C4-2B (cell line): ENCODE results near the gene TNFAIP2.

Experiments
- H3K27ac ChIP-seq: fragments of 450-650 bp; 2 replicates; pipeline ENCODE4 v1.5.1; 2017
- CTCF ChIP-seq: fragments of 450-650 bp; conservative IDR thresholded peaks from 2 replicates; pipeline ENCODE4 v1.5.1; 2017; ENCODE audit warnings: mild to moderate bottlenecking
- ZFX ChIP-seq: fragments of 450-650 bp; IDR thresholded peaks from 2 replicates; pipeline ENCODE4 v1.6.1; 2017

Gene TNFAIP2

DNA sequence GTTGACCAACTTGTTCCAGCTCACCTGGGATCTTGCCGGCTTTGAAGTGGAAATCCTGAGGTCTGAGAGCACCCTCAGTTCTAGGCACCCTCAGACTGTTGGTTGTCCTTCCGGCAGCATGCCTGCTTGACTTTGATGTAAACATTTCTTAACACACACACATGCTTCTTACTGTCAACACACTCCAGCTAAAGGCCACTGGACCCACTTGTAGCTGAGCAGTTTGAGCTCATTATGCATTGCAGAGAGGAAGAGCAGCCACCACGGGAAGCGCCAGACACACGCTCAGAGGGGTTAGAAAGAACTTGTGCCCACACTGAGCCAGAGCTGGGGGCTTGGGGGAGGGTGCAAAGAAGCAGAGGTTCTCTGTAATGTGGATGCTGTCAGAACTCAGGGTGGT is 55.8 kb downstream of the TNFAIP2 start:
- TF ChIP-seq CTCF (no peak), ZFX (no peak)
- H3K27ac ChIP-seq, result no peak overlapping the region

DNA sequence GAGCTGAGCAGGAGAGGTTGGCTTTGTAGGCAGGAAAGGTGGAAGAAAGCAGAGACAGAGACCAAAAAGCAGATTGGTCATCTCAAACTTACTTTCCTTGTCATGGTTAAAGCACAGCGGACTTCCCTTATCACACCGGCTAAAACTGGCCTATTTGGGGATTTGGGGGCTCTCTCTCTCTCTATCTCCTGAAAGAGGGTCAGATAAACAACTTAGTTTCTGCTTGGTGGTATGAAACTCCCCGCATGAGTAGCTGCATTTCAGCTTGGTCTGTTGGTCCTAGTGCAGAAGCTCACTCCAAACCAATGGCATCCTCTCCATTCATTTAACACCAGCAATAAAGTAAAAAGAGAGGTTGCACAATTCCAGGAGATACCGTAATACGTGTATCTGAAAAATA is 57.1 kb downstream of the TNFAIP2 start:
- TF ChIP-seq ZFX (no peak), CTCF (no peak)
- no peak overlapping the region for H3K27ac ChIP-seq

GRCh38 chr14:103184046-103184445 is 60.8 kb downstream of the TNFAIP2 start:
- no peak overlapping the region for H3K27ac ChIP-seq
- TF ChIP-seq CTCF (no peak), ZFX (no peak)

- no peak overlapping the region for H3K27ac ChIP-seq
- TF ChIP-seq CTCF (peak; percentile 78), ZFX (no peak)
These were observed 62.1 kb downstream of the TNFAIP2 start for GRCh38 chr14:103185051-103186029.

- no peak overlapping the region for H3K27ac ChIP-seq
- TF ChIP-seq CTCF (no peak), ZFX (no peak)
These were observed 63.1 kb downstream of the TNFAIP2 start for GRCh38 chr14:103186241-103186822.
